LNCaP clone FGC (cell line): ENCODE measurements around the gene SNTN.

ENCODE experiments used
- DNase-seq: peaks from one replicate; pipeline ENCODE4 v3.0.0-alpha.2; 2011; ENCODE audit warnings: low read depth
- H3K4me3 ChIP-seq: 2 replicates; pipeline ENCODE4 v1.5.1; 2011; ENCODE audit warnings: mild to moderate bottlenecking, low read depth, low read length, control low read depth
- TF ChIP-seq, protein P1 (sequence below): IDR thresholded peaks from 2 replicates; pipeline ENCODE4 v1.5.1; 2012; ENCODE audit warnings: mild to moderate bottlenecking; ENCODE audit not compliant: control insufficient read depth, insufficient read depth; ENCODE audit errors: extremely low read depth

Gene SNTN

DNA sequence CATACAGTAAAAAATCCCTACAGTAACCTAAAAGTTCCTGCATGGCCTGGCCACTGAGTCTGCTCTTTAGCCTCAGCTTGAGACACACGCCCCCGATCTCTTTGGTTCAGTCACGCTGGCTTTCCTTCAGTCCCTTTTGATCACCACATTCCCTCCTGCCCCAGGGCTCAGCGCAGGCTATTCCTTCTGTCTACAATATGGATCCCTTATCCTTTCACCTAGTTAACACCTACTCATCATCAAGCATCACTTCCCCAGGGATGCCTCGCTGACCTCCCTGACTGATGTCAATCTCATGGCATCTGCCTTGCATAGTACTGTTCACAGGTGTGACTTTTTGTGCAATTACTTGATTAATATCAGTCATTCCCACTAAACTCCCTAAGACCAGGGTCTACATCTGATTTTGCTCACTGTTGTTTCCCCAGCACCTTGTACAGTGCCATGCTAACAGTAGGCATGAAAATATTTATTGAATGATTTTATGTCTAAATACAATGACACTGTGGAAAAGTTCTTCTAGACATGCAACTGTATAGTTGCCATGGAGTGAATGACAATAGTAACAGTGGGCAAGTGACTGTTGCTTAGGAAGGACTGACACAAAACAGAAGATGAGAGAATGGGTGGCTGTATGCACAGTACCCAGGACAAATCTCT is at the start of gene SNTN:
Gene SNTN (plus strand): TSS at position 610 of the 660 bp plus-strand sequence. CDS start 13 bp downstream, at position 623.
- no peak within 1 kb of the TSS for H3K4me3 ChIP-seq
- DNase-seq: no peak
- TF ChIP-seq, protein P1, sequence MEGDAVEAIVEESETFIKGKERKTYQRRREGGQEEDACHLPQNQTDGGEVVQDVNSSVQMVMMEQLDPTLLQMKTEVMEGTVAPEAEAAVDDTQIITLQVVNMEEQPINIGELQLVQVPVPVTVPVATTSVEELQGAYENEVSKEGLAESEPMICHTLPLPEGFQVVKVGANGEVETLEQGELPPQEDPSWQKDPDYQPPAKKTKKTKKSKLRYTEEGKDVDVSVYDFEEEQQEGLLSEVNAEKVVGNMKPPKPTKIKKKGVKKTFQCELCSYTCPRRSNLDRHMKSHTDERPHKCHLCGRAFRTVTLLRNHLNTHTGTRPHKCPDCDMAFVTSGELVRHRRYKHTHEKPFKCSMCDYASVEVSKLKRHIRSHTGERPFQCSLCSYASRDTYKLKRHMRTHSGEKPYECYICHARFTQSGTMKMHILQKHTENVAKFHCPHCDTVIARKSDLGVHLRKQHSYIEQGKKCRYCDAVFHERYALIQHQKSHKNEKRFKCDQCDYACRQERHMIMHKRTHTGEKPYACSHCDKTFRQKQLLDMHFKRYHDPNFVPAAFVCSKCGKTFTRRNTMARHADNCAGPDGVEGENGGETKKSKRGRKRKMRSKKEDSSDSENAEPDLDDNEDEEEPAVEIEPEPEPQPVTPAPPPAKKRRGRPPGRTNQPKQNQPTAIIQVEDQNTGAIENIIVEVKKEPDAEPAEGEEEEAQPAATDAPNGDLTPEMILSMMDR: no peak

DNA sequence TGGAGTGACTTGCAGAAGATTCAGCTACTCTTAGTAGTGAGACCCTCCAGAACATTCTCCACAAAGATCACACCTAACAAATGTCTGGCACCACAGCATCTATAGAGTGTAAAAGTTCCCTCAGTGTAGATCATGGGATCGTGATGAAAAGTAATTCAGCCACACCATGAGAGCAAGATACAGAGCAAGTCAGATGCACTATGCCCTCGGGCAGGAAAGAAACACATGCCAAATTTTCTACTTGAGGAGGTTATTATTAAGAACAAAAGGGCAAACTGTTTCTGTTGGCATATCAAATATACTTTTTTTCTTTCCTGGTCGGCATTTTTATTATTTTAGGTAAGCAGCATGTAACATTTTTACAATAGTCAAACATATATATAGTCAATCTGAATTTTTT is 44.8 kb upstream of the SNTN start:
- TF ChIP-seq, protein P1: no peak
- H3K4me3 ChIP-seq: no peak overlapping the region
- DNase-seq: no peak

DNA sequence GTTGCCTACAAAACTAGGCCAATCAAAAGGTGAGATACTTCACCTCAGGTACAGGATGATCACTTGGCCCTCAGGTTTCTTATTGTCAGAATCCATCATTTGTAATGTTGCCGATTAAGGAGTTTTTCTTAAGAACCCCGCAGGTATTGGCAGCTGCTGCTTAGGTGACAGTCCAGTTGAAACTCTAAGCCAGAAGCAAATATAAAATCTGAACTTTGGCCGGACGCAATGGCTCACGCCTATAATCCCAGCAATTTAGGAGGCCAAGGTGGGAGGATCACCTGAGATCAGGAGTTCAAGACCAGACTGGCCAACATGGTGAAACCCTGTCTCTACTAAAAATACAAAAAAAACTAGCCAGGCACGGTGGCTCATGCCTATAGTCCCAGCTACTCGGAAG is 43.1 kb upstream of the SNTN start:
- no peak for DNase-seq
- TF ChIP-seq, protein P1: no peak
- H3K4me3 ChIP-seq: no peak overlapping the region

DNA sequence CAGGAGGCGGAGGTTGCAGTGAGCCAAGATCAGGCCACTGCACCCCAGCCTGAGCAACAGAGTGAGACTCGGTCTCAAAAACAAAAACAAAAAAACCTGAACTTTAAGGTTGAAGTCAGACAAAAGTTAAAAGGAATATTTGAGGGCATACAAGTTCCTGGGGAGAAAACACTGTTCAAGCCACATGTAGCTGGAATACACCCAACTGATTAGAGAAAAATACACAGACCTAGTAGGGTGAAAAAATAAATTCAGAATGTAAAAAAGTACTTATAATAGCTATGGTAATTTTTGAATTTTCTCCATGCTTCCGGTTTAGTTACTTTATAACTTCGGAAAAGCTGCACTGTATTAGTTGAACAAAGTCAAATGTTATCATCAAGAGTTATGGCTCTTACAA is 42.6 kb upstream of the SNTN start:
- no peak for DNase-seq
- TF ChIP-seq, protein P1: no peak
- H3K4me3 ChIP-seq: no peak overlapping the region

DNA sequence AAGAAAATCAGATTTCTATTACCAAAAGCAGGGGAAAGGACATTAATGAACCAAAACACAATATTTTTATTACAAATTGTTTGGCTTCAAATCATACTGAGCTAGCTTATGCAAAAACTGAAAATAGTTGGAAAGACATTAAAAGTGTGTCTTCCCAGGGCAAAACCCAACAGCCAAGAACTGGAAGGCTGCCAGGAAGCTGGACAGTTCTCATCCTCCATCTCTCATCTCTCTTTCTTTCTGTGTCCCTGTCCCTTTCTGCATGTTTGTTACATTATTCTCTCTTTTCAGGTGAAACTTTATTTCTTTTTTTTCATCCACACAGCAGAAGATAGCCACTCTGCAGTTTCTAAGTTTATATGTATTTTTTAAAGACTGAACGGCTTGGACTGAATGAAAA is 41.1 kb upstream of the SNTN start:
- TF ChIP-seq, protein P1: no peak
- DNase-seq: no peak
- H3K4me3 ChIP-seq: no peak overlapping the region

DNA sequence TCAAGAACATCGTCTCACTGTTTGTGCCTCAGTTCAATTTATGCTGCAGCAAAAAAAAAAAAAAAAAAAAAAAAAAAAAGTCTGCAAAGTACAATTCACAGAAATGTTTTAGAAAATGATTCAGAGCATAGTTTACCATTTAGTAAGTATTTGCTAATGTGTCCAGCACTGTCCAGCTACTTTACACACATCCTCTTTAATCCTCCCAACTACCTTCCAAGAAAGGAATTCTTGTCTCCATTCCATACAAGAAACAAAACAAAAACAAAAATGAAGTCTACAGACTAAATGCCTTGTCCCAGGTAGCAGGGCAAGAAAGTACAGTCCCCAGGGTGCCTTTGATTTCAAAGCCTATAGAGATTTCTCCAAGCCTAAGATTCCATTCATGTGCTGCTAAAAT is 38.9 kb upstream of the SNTN start:
- no peak overlapping the region for H3K4me3 ChIP-seq
- no peak for DNase-seq
- TF ChIP-seq, protein P1: no peak

DNA sequence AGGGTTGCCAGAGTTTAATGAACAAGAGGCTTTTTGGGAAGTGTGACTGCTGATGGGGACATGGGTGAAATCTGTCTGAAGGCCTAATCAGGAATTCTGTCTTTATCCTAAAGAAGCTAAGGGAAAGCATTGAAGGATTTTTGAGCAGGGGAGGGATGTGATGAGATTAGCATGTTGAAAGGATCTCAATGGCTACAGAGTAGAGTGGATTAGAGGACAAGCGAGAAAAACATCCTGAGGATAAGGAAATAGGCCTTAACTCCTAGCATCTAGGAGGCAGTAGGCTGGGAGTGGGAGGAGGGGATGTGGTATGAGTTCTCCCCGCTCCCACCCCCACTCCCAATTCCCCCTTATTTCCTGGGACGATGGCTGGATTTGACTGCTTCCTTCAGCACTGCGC is 35.1 kb upstream of the SNTN start:
- no peak for DNase-seq
- H3K4me3 ChIP-seq: no peak overlapping the region
- TF ChIP-seq, protein P1: no peak
